Measurements from ENCODE around the gene STK32A.

Gene STK32A

GRCh38 chr5:147384346-147385193 lies 149.7 kb downstream of the STK32A start:
- no peak overlapping the region for H3K4me3 ChIP-seq (ENCODE audit: low read depth, low read length)
- no peak for TF ChIP-seq POLR2A (IDR thresholded peaks at IDR 0.05; ENCODE audit: extremely low read depth, insufficient read length)
- no peak for TF ChIP-seq MYC (IDR thresholded peaks at IDR 0.05; ENCODE audit: low read depth, low read length)
- TF ChIP-seq, protein P1, sequence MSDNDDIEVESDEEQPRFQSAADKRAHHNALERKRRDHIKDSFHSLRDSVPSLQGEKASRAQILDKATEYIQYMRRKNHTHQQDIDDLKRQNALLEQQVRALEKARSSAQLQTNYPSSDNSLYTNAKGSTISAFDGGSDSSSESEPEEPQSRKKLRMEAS (IDR thresholded peaks at IDR 0.05; ENCODE audit: low read depth, low read length): no peak
- TF ChIP-seq CTCF (IDR thresholded peaks at IDR 0.05; ENCODE audit: low read depth, low read length): no peak
- DNase-seq (ENCODE audit: low read depth): no peak

DNA sequence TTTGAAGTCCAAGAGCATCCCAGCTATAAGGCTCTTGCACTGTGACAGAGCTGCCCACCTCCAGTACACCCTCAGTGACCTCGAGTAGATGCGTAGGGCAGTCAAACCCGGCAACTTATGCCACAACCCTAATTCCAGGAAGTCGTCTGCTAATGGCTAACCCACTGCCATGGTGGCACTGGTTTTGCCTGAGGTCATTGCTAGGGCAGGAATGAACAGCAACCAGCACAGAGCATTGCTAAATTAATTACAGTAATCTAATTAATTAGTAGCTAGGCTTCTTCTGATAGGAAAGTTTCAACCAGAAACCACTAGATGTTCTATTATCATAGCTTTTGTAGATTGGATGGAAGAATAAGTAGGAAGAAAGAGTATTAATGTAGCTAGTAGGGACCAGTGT lies 152.3 kb downstream of the STK32A start:
- DNase-seq (ENCODE audit: low read depth): no peak
- no peak for TF ChIP-seq POLR2A (IDR thresholded peaks at IDR 0.05; ENCODE audit: extremely low read depth, insufficient read length)
- TF ChIP-seq, protein P1 (IDR thresholded peaks at IDR 0.05; ENCODE audit: low read depth, low read length): no peak
- no peak for TF ChIP-seq CTCF (IDR thresholded peaks at IDR 0.05; ENCODE audit: low read depth, low read length)
- no peak for TF ChIP-seq MYC (IDR thresholded peaks at IDR 0.05; ENCODE audit: low read depth, low read length)
- H3K4me3 ChIP-seq (ENCODE audit: low read depth, low read length): no peak overlapping the region

DNA sequence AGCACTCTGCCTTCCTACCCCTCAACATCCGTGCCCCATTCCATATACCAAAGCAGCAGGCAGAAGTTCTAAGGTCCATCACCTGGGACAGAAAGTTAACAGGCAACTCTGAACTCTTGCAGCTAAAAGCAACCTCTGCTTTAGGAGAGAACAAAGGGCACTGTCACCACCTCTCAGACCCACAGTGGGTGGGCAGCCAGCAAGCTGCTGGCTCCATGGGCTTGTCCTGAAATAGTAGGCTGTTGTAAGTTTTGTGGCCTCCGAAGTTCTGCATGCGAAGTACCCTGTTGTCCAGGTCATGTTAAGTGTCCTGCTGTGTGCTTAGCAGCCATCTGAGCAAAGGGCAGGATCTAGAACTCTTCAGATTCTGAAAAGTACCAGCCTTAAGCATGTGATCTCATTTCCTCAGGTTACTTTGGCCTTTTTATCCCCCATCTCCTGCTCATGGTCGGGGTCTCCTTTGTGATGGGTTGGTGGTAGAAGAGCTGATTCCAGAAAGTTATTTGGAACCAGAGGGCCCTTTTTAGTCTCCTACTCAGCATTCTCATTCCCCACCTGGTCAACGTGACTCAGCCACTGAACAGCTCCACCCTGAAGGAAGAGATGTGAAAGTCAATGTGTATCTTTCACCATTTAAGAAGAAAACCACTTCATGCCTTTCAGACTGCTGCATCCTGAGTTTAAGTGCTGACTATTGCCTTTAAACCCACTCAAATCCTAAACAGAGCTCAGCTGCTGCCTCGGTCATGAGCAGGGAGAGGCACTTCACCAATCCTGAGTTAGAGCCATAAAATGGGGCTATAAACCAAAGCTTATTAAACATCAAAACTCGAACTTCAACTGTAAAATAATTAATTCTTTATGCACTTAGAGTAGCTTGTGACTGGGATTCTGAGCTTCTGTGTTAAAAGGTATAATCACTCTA lies 153.6 kb downstream of the STK32A start:
- H3K4me3 ChIP-seq (ENCODE audit: low read depth, low read length): no peak overlapping the region
- TF ChIP-seq MYC (IDR thresholded peaks at IDR 0.05; ENCODE audit: low read depth, low read length): no peak
- no peak for TF ChIP-seq POLR2A (IDR thresholded peaks at IDR 0.05; ENCODE audit: extremely low read depth, insufficient read length)
- no peak for TF ChIP-seq CTCF (IDR thresholded peaks at IDR 0.05; ENCODE audit: low read depth, low read length)
- TF ChIP-seq, protein P1 (IDR thresholded peaks at IDR 0.05; ENCODE audit: low read depth, low read length): no peak
- DNase-seq (ENCODE audit: low read depth): no peak

GRCh38 chr5:147390654-147391225 lies 155.9 kb downstream of the STK32A start:
- DNase-seq (ENCODE audit: low read depth): no peak
- TF ChIP-seq, protein P1 (IDR thresholded peaks at IDR 0.05; ENCODE audit: low read depth, low read length): no peak
- no peak overlapping the region for H3K4me3 ChIP-seq (ENCODE audit: low read depth, low read length)

GRCh38 chr5:147391781-147392180 lies 157.0 kb downstream of the STK32A start:
- TF ChIP-seq MYC (IDR thresholded peaks at IDR 0.05; ENCODE audit: low read depth, low read length) (no peak), CTCF (IDR thresholded peaks at IDR 0.05; ENCODE audit: low read depth, low read length) (peak; percentile 55)
- no peak overlapping the region for H3K4me3 ChIP-seq (ENCODE audit: low read depth, low read length)
- peak; percentile 57 for DNase-seq (ENCODE audit: low read depth)

Data from NB4 (cell line).